ENCODE measurements around the gene BCHE.

- TF ChIP-seq CTCF (conservative IDR thresholded peaks at IDR 0.05; ENCODE audit: low read depth, low read length) (no peak), EZH2 (IDR thresholded peaks at IDR 0.05; ENCODE audit: borderline replicate concordance, low read depth, low read length, poor library complexity, severe bottlenecking) (no peak)
These were observed 90.3 kb downstream of the BCHE start for GRCh38 chr3:165746874-165747273.
